GM12865 (cell line): ENCODE measurements around the gene MOSMO.
A peak's percentile ranks its signal among the peaks of the same experiment; 100 is the strongest.

Experiments
- DNase-seq: peaks from one replicate; pipeline ENCODE4 v3.0.0; 2010; ENCODE audit warnings: low read depth
- H3K4me3 ChIP-seq: 2 replicates; pipeline ENCODE4 v1.5.1; 2011; ENCODE audit warnings: mild to moderate bottlenecking, low read depth, low read length, control low read depth
- CTCF ChIP-seq: IDR thresholded peaks from 2 replicates; pipeline ENCODE4 v1.5.1; 2011; ENCODE audit warnings: low read length, control low read depth, low read depth, inconsistent platforms; ENCODE audit not compliant: insufficient read depth; ENCODE audit errors: missing control alignments

The MOSMO gene

GRCh38 chr16:22008215-22009059 lies 526 bp downstream of the MOSMO start:
- DNase-seq, result no peak
- peak overlapping the region; percentile 82 for H3K4me3 ChIP-seq
- TF ChIP-seq CTCF, result no peak

DNA sequence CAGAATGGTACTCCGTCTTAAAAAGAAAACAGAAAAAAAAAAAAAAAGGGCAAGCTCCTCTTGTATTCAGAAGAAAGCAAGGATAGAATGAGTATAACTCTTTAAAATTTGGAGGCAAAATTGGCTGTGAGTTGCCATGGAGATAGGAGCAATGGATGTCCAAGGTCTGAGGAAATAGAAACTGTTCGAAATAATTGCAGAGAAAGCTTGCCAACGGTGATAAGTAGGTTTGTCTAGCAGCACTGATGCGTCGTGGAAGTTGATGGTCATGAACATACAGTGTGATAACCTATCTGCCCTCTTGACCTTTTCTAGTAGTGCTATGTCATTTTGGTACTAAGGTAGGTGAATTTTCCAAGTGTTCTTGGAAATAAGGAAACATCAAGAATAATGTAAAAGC lies 3.0 kb downstream of the MOSMO start:
- TF ChIP-seq CTCF, result no peak
- no peak for DNase-seq
- H3K4me3 ChIP-seq, result no peak overlapping the region

- no peak for DNase-seq
- no peak for TF ChIP-seq CTCF
- H3K4me3 ChIP-seq, result no peak overlapping the region
These were observed 4.3 kb downstream of the MOSMO start for GRCh38 chr16:22012241-22012640.

DNA sequence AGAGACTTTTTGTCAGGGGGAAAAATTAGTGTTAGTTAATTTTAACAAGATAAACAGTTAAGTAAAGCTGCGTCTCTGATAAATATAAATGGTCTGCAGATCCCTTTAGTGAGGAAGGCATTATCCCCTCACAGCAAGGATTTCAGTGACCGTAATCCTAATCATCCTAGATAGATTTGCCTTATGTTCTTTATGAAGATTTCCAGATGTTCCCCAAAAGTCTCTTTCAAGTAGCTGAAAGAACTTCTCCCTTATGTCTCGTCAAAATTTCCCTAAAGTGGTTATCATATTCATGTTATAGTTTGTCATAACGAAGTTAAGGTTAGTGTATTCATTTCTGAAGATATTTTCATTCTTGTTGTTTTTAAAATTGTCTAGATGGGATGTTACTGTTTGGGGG lies 5.6 kb downstream of the MOSMO start:
- no peak overlapping the region for H3K4me3 ChIP-seq
- DNase-seq, result no peak
- TF ChIP-seq CTCF, result no peak

- no peak for TF ChIP-seq CTCF
- H3K4me3 ChIP-seq, result no peak overlapping the region
- DNase-seq, result peak; percentile 31
These were observed 6.5 kb downstream of the MOSMO start for GRCh38 chr16:22014271-22014873.

- no peak overlapping the region for H3K4me3 ChIP-seq
- no peak for DNase-seq
- TF ChIP-seq CTCF, result no peak
These were observed 9.0 kb downstream of the MOSMO start for GRCh38 chr16:22016927-22017326.
